Fibroblast of the conjunctiva (primary cell): ENCODE data around the gene RELB.

ENCODE experiments used
- DNase-seq: peaks from one replicate; pipeline ENCODE4 v3.0.0-alpha.2; 2010; ENCODE audit warnings: low read depth

RELB gene

GRCh38 chr19:45086480-45086879, 85.2 kb downstream of the RELB start:
- no peak for DNase-seq

- DNase-seq = no peak
These were observed 86.3 kb downstream of the RELB start for GRCh38 chr19:45087531-45087930.
